ENCODE data around the gene WNK1.
"Not testable (repeated sequence)": the region's sequence is repeated elsewhere in the genome, so short reads cannot be mapped to it uniquely, and the experiment has no call there.

WNK1 gene

DNA sequence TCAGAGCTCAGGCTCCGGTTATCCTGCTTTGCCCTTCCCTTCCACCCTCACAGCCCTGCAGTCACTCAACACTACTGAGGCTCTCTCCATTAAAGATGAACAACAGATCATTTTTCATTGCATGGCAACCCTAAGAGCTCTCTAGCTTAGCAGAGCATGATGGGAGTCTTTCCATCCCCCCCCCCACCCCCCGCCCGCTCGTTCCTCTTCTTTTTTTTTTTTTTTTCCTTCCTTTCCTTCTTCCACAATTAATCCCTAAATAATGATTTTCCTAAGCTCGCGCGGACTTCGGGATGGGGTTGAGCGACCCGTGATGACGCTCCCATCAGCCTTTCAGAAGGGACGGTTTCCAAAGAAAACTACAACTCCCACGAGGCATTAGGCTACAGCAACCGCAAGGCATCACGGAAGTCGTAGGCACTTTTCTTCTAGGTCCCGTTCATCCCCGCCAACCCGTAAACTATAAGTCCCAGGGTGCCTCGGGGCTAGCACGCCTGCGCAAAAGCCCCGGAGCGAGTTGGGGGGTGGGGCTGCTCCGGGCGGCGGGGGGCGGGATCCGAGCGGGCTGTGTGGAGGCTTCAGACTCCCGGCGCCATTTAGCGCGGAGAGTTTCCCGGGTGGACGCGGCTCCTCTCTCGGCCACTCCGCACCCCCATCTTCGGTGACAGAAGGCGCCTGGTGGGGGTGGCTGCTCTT is at the start of gene WNK1:
WNK1 (plus strand) TSS at position 581 of the 696 bp plus-strand sequence. CDS start 987 bp downstream, outside the sequence.
- DNase-seq = peak; percentile 99

DNA sequence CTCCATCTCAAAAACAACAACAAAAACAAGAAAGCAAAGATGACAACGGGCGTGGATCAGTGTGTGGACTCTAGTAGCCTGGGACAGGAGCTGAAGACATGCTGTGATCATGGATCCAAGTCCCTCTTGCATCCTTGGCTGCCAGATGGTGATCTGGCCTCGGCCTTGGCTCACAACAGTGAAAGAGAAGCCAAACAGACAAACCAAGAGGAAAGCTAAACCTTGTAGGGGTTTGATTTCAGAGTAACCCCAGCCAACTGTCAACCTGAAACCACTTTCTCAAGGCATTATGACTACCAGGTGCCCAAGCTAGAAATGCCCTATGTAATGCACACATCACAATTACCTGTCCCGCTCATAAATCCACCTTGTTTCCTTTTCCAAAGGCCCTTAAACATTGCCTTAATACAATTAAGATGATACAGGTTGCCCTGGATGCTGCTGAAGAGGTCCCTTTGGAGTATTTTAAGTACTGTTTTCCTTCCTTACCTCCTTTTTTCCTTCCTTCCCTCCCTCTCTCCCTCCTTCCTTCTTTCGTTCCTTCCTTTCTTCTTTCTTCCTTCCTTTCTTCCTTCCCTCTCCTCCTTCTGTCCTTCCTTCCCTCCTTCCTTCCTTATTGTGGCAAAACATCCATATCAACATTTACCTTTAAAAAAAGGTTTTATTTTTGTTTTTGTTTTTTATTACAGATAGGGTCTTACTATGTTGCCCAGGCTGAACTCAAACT is 47.7 kb upstream of the WNK1 start:
- no peak for DNase-seq

DNA sequence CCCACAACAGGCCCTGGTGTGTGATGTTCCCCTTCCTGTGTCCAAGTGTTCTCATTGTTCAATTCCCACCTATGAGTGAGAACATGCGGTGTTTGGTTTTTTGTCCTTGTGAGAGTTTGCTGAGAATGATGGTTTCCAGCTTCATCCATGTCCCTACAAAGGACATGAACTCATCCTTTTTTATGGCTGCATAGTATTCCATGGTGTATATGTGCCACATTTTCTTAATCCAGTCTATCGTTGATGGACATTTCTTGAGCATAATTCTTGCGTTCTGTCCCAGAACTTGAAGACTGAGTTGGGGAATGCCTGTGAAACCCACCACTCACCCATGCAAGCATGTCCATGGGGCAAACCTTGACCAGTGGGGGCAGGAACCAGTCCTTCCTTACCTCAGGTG is 44.3 kb upstream of the WNK1 start:
- DNase-seq = not testable (repeated sequence)

DNA sequence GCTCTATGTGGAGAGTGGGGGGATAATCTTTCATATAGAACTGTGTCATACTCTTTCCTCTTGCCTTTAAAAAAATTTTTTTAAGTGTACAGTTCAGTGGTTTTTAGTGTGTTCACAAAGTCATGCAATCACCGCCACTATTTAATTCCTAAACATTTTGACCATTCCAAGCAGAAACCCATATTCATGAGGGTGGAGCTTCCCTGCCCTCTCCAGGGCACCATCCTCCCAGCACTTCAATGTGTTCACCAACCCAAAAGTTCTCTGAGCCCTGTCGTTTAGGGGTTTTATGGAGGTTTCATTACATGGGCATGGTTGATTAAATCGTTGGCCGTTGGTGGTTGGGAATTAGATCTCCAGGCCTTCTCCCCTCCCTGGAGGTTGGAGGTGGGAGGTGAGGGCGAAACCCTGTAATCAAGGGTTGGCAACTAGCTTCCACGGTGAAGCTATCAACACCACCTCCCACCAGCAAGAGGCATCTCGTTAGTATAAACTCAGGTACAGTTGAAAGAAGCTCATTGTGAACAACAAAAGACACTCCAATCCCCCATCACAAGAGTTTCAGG is 42.8 kb upstream of the WNK1 start:
- DNase-seq = no peak

DNA sequence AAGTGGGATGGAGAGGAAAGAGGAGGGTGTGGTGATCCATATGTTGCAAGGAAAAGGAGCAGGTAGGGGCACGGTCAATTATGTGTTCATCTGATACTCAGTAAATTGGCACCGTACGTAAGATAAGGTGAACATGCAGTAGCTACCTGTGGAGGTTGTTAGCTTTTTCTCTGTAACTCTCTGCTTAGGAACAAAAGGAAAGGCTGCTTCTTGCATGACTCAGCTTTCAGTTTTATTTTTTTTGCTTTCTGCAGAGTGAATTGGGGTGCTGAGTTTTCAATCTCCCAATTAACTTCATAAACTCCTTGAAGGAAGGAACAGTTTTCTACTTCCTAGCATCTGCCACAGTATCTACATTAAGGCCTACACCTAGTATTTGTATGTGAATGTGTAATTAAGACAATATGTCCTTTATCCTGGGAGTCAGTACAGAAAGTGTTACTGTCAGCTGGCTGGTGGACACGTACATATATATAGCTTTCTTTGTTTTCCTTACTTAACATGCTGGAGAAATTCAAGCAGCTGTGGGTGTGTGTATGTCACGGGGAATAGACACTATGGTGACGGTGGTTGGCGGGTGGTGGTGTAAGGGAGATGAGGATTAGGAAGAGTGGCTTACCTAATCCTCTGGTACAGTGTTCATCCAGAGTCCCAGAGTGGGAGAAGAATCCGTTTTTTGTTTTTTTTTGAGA is 40.1 kb upstream of the WNK1 start:
- DNase-seq = no peak

DNA sequence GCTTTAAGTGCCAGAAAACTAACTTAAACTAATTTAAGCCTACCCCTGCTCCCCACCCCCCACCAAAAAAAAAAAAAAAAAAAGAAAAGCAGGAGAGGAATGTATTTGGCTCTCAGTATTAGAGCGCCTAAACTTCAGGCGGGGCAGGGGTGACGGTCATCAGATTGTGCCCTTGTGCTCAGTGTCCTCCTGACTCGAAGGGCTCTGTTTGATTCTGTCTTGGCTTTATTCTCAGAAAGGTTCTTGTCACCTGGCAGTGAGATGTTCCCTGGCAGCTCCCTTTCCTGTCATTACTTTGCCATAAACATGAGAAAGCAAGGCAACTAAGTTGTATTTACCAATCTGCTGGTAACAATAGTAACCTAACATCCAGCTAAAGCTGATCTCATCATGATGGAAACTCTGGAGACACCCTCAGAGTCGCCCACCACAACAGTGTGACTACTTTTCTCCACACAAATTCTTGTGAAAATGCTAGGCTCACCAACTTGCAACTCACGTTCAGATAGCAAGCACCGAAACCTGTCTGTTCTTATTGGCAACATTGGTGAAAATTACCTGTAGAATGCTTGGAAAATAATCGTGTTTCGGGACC is 39.0 kb upstream of the WNK1 start:
- DNase-seq = no peak

DNA sequence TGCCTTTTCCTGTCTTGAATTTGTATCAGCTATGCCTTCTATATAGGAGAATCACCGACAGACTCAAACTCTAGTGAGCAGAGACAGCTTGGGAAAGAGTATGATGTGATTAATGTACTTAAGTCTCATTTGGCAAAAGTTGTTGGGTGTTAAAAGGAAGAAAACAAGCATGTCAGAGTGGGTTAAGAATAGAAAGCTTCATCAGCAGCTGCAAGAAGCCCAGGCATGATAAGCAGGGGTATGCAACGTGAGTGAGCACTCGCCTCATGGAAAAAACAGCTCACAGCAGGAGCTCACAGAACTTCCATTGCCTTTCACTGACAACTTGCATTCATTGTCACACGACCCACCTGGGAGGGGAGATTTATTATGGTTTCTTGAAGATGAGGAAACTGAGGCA is 35.9 kb upstream of the WNK1 start:
- no peak for DNase-seq

DNA sequence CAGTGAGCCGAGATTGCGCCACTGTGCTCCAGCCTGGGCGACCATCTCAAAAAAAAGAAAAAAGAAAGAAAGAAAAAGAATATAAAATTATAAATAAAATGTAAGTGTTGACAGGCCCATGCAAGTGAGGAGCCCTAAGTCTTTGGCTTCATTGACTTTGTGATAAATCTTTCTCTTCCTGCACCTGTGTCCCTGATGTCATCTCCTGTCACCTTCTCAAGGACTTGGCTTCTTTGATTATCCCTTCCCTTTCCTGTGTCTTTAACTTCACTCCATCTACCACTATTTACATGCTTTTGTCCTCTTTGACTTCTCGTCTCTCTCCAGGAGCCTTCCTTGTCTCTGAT is 33.6 kb upstream of the WNK1 start:
- DNase-seq = no peak

DNA sequence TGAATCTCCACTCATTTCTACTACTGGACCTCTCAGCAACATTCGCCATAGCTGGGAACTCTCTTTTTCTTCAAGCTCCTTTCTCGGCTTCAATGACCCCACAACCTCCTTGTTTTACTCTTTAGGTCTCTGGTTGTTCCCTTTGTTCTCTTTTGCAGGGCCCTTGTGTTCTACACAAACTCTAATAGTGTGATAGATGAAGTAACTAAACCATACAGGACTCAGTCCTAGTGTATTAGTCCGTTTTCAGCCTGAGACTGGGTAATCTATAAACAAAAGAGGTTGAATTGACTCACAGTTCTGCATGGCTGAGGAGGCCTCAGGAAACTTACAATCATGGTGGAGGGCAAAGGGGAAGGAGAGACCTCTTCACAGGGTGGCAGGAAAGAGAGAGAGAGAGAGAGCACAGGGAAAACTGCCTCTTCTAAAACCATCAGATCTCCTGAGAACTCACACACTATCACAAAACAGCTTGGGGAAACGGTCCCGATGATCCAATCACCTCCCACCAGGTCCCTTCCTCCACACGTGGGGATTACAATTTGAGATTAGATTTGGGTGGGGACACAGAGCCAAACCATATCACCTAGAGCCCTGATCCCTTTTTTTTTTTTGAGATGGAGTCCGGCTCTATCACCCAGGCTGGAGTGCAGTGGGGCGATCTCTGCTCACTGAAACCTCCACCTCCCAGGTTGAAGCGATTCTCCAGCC is 32.0 kb upstream of the WNK1 start:
- no peak for DNase-seq

DNA sequence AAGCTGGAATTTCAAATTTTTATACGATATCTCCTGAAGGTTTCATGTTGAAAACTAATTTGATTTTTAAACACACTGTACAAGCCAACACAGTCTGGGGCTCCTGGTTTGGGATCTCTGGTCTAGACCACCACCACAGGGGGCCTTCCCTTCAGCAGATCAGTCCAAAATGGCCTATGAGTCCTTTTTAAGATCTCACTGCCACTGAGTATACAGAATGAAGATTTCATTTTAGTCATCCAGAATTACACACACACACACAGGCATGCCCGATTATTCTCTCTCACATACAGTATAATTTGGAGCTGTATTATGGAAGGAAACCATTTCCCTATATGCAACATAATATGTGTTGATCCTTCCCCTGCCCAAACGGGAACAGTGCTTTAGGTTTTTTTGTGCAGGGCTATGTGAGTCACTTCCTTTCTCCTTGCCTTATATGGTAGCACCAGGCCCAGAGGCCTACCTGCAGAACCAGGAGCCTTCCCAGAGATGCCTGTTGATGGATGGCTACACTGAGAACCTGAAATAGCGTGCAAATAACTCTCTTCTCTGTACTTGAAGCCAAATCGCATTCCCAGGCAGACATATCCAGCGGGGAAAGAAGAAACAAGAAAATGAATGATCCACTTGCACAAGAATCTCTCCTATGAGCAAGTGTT is 28.1 kb upstream of the WNK1 start:
- DNase-seq = no peak

DNA sequence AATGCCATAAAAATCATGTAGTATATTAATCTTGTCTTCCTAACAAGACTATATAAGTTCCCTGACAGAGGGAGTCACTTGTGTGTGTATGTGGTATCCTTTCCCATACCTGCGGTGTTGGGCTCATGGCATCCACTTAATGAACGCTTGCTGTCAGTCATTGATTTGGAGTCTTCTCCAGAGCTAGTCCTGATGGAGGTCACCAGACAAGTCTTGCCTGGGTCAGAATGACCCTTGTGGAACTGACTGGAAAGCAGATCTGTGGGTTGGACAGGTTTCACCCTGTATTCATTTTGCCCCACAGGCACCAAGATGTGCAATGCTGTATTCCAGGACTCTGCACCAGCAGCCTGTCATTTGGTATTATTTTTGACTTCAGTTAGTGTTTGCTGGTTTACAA is 27.3 kb upstream of the WNK1 start:
- no peak for DNase-seq

DNA sequence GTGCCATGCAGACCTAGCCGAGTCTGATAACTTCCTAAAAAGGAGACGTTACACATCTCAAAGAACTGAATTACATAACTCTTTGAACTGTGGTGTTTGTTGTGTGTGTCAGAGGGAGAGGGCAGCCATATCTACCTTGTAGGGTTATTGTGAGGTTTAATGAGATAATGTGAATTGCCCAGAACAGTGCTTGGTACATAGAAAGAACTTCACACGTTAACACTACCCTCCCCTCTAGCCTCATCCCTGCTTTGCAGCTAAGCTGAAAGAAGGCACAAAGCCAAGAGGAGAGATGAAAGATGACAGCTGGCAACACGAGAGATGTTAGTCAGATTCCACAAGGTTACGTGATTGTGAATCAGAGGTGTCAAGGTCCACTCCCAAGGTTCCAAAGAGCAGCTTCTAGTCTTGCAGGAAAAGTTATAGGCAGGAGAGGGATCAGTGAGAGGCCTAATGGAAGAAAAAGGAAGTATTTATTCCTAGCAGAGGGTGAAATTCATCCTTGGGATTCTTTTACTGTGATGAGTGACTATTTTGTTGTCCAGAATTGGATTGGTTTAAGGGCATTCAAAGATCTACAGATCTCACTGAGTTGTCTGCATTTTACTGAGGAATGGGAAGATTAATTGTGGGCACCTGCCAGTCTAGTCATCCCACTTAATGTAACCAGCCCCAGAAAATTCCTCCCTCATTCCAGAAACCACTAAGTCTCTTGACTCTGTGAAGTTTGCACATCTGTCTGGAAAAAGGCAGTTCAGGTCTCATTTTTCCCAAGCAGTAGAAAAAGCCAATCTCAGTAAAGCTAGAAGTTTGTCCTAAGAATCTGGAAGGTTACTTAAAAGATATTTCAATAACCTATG is 25.9 kb upstream of the WNK1 start:
- peak; percentile 14 for DNase-seq

DNA sequence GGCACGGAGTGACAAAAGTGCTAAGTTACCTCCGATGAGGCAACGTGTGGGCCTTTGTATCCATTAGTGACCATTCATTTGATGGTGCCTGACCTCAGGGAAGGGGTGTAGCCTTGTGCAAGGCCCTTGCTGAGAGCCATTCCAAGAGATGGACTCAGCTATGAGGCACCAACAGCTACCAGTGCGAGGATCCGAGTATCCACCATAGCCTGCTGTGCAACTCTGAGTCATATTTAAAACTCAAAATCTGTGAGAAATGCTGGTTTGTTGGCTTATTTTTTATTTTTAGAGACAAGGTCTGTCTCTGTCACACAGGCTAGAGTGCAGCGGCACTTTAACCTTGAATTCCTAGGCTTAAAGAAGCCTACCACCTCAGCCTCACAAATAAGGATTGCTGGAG is 25.1 kb upstream of the WNK1 start:
- no peak for DNase-seq

DNA sequence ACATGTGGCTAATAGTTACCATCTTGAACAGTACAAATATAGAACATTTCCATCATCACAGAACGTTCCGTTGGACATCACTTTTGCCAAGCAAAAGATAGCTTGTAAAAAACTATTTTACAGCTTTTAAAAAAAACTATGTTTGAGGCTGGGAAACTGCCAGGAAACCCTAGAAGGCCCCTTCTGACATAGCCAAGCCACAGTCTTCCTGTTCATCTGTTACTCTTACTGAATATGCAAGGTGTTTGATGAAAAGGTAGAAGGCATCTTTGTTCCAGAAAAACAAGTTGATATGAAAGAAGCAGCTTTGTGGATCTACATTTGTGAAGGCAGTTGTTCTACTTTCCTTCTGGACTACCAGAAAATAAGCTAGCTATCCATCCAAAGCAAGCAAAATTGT is 23.6 kb upstream of the WNK1 start:
- no peak for DNase-seq

DNA sequence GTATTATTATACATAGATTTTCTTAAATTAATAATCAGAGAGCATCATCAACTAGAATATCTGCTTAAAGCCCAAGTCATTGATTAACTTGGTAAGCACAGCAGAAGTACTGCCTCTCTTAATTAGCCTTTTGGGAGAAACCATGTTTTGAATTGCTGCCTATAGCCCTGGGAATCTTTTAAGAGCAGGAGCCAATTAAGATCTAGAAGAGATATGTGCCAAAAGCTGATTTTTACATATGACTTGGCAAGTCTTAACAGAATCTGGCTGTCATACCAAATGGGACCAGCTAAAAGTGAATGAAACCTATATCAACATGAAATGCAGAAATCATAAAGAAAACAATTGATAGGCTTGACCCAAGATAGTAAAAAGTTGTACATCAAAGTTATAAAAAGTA is 23.2 kb upstream of the WNK1 start:
- DNase-seq = no peak

DNA sequence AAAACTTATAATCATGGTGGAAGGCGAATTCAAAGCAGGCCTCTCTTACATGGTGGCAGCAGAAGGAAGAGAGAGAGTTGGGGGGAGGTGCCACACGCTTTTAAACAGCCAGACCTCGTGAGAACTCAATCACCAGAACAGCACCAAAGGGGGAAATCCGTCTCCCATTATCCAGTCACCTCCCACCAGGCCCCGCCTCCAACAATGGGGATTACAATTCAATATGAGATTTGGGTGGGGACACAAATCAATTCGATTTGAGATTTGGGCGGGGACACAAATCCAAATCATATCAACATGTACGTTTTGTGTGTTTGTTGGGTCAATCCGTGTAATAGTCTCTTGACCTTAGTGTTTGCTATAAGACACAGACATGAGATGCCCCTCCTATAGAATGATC is 21.8 kb upstream of the WNK1 start:
- no peak for DNase-seq

DNA sequence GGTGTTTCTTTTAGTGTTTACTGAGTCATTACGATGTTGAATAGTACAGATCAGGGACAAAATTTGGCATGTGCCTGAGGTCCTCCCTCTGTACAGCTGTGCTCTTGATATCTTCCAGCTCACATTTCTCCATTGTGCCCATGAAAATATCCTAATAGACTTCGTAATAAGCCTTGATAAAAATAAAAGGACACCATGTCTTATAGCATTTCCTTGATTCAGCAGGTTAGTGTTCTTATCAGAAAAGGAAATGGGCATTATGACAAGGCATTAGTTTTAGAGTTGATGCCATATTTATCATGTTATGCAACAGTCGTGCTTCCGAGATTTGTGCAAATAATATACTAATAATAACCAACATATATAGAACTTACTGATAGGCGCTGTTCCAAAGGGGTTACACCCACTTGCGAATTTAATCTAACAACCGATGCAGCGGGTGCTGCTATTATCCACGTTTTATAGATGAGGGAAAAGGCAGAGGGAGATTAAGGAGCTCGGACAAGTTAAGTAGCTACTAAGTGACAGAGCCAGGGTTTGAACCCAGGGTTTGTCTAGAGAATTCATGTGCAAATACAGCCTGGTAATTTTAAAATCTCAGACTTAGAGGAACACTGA is 15.1 kb upstream of the WNK1 start:
- DNase-seq = no peak

DNA sequence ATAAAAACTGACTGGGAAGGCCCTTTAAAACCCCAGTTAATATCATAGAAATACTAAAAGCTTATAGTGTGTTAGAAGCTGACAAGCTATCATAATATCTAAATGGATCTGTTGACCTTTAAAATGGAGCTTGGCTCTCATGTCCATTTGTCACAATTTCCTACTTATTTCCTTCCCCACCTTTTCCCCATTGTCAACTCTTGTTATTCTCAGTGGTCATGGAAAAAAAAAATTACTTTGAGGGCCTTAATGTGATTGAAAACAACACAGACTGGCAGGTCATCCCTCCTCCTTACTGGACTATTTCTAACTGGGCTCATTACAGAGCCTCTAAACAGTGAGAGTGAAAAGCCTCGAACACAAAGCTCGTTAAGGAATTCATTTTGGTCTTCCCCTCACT is 13.7 kb upstream of the WNK1 start:
- DNase-seq = no peak

DNA sequence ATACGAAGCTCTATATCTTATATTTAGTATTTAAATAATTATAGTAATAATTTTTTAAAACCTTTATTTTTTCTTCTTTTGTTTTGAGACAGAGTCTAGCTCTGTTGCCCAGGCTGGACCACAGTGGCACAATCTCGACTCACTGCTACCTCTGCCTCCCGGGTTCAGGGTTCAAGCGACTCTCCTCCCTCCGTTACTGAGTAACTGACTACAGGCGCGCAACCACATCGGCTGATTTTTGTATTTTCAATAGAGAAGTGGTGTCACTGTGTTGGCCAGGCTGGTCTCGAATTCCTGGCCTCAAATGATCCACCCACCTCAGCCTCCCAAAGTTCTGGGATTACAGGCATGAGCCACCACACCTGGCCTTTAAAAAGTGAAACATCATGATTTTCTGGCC is 13.0 kb upstream of the WNK1 start:
- no peak for DNase-seq

DNA sequence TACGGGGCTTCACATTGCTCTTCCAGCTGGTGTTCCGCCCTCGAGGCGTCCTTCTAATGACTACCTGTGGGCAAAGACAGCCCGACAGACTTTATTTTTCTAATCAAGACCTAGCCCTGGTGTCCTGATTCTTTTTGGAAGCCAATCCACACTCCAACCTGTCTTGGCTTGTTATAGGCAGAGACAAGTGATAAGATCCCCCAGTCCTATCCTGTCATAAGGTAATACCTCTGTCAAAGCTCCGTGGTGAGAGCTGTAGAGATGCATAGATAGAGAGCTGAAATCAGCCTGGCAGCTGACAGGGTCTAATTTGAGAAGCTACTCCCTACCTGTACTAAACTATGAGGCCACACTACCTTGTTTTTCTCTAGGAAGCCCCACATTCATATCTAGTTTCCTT is 11.5 kb upstream of the WNK1 start:
- no peak for DNase-seq

DNA sequence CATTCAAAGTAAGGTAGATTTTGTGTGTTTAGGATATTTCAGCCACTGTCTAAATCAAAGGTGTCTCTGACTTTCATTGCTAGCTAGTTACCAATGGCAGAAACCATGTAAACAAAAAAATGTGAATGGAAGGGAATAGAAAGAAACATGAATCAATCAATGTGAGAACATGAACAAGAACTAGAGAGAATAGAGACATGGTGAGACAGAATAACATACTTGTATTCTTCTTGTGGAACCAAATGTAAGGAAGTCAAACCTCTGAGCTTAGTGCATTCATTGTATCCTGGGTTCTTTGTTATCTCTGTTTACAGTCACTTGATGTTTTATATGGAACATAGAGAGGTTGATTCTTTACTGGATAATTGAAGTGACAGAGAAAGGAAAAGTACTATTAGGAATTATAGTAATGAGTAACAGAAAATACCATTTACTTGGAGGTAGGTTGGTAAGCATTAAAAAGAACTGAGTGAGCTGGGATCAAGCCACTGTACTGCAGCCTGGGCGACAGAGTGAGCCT is 2.6 kb upstream of the WNK1 start:
- no peak for DNase-seq
